HG02623 (cell line): Measurements from ENCODE around the gene GFOD1.
A peak's percentile ranks its signal among the peaks of the same experiment; 100 is the strongest.
"Not testable (repeated sequence)": the region's sequence is repeated elsewhere in the genome, so short reads cannot be mapped to it uniquely, and the experiment has no call there.

Experiments used
- ATAC-seq: cut with Tn5 transposase; IDR thresholded peaks from one replicate; pipeline ENCODE4 v1.9.1; 2021; ENCODE audit warnings: moderate library complexity; ENCODE audit not compliant: unreplicated experiment

Gene GFOD1

GRCh38 chr6:13407709-13408695, 79.4 kb downstream of the GFOD1 start:
- ATAC-seq, result no peak

GRCh38 chr6:13407368-13407708, 80.1 kb downstream of the GFOD1 start:
- no peak for ATAC-seq

DNA sequence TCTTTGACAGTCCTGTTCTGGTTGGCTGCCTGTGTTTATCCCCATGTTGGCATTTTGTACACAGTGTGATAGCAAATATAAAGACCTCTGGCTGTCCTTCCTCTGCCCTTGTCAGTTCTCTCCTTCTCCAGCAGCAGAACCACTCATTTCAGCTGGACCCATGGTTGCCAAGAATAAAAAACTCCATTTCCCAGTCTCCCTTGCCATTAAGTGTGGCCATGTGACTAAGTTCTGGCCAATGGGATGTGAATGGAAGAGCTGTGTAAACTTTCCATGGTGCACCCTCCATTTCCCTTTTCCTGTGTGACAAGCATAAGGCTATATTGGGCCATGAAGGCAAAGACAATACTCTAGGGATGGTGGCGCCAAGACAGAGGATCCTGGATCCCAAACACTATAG, 80.6 kb downstream of the GFOD1 start:
- no peak for ATAC-seq

GRCh38 chr6:13405961-13406477, 81.4 kb downstream of the GFOD1 start:
- no peak for ATAC-seq

DNA sequence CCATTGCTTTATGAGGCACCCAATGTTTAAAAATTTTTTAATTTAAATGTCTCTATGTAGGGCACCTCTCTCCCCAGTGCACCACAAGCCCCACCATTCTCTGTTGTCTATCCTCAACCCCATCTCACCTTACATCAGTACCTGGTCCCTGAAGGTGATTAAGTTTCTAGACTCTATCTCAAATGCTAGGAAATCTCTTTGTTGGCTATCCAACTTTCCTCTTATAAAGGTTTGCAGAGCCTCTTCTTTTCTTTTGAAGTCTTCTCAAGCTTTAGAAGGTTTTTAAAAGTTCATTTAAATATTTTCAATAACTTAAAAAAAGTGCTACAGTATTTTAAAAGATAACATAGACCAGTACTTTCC, 82.5 kb downstream of the GFOD1 start:
- ATAC-seq, result no peak

DNA sequence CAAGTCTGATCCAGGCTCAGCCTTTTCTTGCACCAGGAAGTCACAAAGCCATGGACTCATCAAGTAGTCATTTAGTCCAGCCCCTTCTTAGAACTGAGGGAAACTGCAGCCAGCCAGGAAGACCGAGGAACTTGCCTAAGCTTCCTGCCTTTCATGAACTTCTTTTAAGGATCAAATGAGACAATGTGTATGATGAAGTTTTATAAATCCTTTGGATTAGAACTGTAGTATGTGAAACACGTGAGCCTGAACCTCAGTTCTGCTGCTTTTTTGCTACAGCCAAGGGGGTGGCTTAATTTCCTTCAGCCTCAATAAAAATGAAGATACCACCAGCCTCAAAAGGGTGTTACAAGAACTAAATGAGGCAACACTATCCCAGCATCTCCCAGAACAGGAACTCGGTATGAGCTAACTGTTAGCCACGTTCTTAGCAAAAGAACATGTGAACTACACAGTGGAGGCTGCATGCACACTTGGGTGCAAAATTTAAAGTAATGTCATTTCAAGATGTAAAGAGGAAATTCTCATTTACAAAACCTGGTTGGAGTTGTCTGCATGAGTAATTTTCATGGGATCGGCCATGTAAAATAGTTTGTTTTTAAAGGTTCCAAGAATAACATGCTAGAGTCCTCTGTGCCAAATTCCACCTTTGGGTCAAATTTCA, 83.0 kb downstream of the GFOD1 start:
- ATAC-seq, result no peak

DNA sequence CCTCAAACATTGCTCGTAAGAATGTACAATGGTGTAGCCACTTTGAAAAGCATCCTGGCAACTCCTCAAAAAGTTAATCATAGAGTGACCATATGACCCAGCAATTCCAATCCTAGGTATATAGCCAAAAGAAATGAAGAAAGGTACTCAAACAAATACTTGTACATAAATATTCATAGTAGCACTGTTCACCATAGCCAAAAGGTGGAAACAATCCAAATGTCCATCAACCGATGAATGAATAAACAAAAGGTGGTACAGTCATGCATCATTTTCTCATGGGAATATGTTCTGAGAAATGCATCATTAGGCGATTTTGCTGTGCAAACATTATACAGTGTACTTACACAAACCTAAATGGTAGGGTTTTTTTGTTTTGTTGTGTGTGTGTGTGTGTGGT, 84.7 kb downstream of the GFOD1 start:
- no peak for ATAC-seq

DNA sequence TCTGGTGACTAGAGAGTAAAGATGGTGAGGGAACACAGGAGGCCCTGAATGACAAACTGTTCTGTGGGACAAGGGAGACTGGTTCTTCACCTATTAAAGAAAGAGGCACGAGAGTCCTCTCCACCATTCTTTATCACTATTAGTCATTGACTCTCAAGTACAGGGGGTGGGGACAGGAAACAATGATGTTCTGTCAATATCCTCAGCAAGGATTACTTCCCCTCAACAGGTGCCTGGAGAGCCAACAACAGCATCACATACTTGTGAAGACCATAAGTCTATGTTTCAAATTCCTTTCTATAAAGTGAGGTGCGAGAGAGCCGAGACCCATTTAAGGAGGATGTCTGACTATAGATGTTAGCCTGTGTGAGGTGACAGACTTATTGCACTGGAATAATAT, 86.6 kb downstream of the GFOD1 start:
- no peak for ATAC-seq

DNA sequence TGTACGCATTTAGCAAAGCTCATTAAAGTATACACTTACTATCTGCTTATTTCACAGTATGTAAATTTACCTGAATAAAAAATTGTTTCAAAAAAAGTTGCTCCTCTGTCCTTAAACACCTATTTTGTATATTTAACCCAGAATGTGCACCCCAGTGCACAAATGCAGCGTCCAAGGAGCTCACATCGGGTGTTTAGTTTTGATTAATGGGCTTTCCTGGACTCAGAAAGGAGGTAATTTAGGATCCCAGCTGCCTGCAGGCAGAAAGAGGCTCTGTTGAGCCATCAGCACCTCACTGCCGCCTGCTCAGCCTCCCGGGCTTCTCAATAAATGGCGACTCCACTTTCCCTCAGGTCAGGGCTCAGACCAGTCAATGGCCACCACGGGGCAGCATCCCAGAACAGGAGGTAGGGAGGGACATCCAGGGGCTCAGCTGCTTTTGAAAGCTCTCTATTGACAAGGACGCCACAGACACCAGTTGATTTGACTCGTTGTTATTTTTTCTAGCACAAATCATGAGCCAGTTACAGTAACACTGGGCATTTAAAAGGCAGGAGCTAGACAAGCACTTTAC, 88.9 kb downstream of the GFOD1 start:
- no peak for ATAC-seq

- ATAC-seq, result no peak
These were observed 89.4 kb downstream of the GFOD1 start for GRCh38 chr6:13398069-13398381.

GRCh38 chr6:13397359-13398068, 89.9 kb downstream of the GFOD1 start:
- ATAC-seq, result peak; percentile 68

- ATAC-seq, result no peak
These were observed 91.1 kb downstream of the GFOD1 start for GRCh38 chr6:13396241-13396792.

- ATAC-seq, result no peak
These were observed 91.8 kb downstream of the GFOD1 start for GRCh38 chr6:13395272-13396237.

- no peak for ATAC-seq
These were observed 94.9 kb downstream of the GFOD1 start for GRCh38 chr6:13392462-13392861.

- ATAC-seq, result no peak
These were observed 95.9 kb downstream of the GFOD1 start for GRCh38 chr6:13391537-13391936.

DNA sequence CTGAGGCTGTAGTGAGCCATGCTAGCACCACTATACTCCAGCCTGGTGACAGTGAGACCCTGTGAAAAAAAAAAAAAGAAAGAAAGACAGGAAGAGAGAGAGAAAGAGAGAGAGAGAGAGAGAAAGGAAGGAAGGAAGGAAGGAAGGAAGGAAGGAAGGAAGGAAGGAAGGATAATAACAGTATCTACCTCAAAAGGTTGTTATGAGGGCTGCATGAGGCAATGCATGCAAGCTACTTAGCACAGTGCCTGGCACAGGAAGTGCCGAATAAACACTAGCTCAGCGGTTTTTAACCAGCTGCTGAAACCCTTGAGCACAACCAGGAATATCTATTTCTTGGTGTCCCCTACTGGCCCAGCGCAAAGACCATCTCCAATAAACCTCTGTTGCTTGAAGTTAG, 96.7 kb downstream of the GFOD1 start:
- no peak for ATAC-seq

DNA sequence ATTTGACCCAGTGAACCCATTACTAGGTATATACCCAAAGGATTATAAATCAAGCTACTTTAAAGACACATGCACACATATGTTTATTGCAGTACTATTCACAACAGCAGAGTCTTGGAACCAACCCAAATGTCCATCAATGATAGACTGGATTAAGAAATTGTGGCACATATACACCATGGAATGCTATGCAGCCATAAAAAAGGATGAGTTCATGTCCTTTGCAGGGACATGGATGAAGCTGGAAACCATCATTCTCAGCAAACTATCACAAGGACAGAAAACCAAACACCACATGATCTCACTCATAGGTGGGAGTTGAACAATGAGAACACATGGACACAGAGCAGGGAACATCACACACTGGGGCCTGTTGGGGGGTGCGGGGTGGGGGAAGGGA, 98.2 kb downstream of the GFOD1 start:
- not testable (repeated sequence) for ATAC-seq

DNA sequence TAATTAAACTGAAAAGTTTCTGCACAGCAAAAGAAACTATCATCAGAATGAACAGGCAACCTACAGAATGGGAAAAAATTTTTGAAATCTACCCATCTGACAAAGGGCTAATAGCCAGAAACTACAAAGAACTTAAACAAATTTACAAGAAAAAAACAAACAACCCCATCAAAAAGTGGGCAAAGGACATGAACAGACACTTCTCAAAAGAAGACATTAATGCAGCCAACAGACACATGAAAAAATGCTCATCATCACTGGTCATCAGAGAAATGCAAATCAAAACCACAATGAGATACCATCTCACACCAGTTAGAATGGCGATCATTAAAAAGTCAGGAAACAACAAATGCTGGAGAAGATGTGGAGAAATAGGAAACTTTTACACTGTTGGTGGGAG, 98.6 kb downstream of the GFOD1 start:
- ATAC-seq, result not testable (repeated sequence)

DNA sequence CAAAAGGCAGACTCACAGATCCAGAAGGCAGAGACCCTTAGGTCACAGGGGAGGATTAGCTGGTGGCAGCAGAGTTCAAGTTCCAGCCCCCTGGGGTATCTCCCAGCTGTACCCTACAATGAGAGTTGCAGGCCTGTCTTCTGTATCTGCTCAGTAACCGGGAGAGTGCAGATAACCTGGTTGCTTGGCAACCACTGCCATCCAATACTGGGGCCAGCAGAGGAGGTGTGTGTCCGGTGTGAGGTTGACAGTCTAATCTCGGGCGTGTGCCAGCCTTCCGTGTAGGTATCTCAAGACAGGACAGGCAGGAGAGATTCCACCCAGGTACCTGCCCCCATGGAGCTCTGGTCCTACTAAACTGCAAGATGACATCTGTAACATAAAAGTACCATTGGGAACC, 102.4 kb downstream of the GFOD1 start:
- no peak for ATAC-seq

- no peak for ATAC-seq
These were observed 102.9 kb downstream of the GFOD1 start for GRCh38 chr6:13384506-13384905.
